ENCODE measurements around the gene OR2Z1. TPM values are rescaled to one million over a fixed set of nuclear protein-coding genes. Genes with fewer than 3 reads are reported as not detected.
A peak's percentile ranks its signal among the peaks of the same experiment; 100 is the strongest.

Gene OR2Z1
- total RNA-seq, 1 experiment from 2014 or later: not detected

- H3K27me3 ChIP-seq (replicated peaks; ENCODE audit: insufficient read depth, low read depth, low read length, poor library complexity): no peaks in the 10 kb centered on the region
- no peak overlapping the region for H3K27ac ChIP-seq (ENCODE audit: low read depth, low read length, poor library complexity, severe bottlenecking)
- TF ChIP-seq EZH2 (IDR thresholded peaks at IDR 0.05; ENCODE audit: borderline replicate concordance, low read depth, low read length, poor library complexity, severe bottlenecking) (no peak), CTCF (conservative IDR thresholded peaks at IDR 0.05; ENCODE audit: low read depth, low read length) (peak; percentile 58)
- H3K9me3 ChIP-seq (ENCODE audit: low read depth, low read length, poor library complexity, severe bottlenecking): no peaks in the 10 kb centered on the region
- no TSS peak for BruUV-seq (replicated peaks)
- intact Hi-C loops (cut with micrococcal nuclease; ENCODE audit: unreplicated experiment): no loop called here
- H3K4me1 ChIP-seq (ENCODE audit: insufficient read depth, low read length, poor library complexity, severe bottlenecking): peaks cover 6% of the 10 kb centered on the region
- DNase-seq (ENCODE audit: low spot score): no peak
- H3K36me3 ChIP-seq (ENCODE audit: insufficient read depth, low read length, poor library complexity, severe bottlenecking): no peaks in the 10 kb centered on the region
- no peak overlapping the region for H3K4me3 ChIP-seq (ENCODE audit: low read depth, low read length, poor library complexity, severe bottlenecking)
- ChIA-PET CTCF (interaction anchor here (1.1 kb wide), 1 partner anchor 117 kb away, joined by 5 read pairs; no protein-coding TSS in a partner anchor), POLR2A (ENCODE audit: low non-redundant PET) (no interaction called here)
Observed at GRCh38 chr19:8697671-8698432, 23.6 kb upstream of the OR2Z1 start.

- BruUV-seq (replicated peaks): no TSS peak
- no peak within 1 kb of the TSS for H3K27ac ChIP-seq (ENCODE audit: low read depth, low read length, poor library complexity, severe bottlenecking)
- DNase-seq (ENCODE audit: low spot score): no peak
Observed at GRCh38 chr19:8698433-8699063, 22.9 kb upstream of the OR2Z1 start, which contains the start of gene ACTL9. ACTL9 (minus strand) TSS chr19:8698795; CDS start chr19:8698701, 94 bp downstream.

GRCh38 chr19:8699908-8700307 is 21.5 kb upstream of the OR2Z1 start:
- intact Hi-C loops (cut with micrococcal nuclease; ENCODE audit: unreplicated experiment): no loop called here
- TF ChIP-seq EZH2 (IDR thresholded peaks at IDR 0.05; ENCODE audit: borderline replicate concordance, low read depth, low read length, poor library complexity, severe bottlenecking) (no peak), CTCF (conservative IDR thresholded peaks at IDR 0.05; ENCODE audit: low read depth, low read length) (no peak)
- ChIA-PET POLR2A (ENCODE audit: low non-redundant PET) (no interaction called here), CTCF (no interaction called here)
- no TSS peak for BruUV-seq (replicated peaks)
- H3K4me1 ChIP-seq (ENCODE audit: insufficient read depth, low read length, poor library complexity, severe bottlenecking): peaks cover 6% of the 10 kb centered on the region
- H3K9me3 ChIP-seq (ENCODE audit: low read depth, low read length, poor library complexity, severe bottlenecking): no peaks in the 10 kb centered on the region
- H3K4me3 ChIP-seq (ENCODE audit: low read depth, low read length, poor library complexity, severe bottlenecking): no peak overlapping the region
- no peaks in the 10 kb centered on the region for H3K36me3 ChIP-seq (ENCODE audit: insufficient read depth, low read length, poor library complexity, severe bottlenecking)
- H3K27ac ChIP-seq (ENCODE audit: low read depth, low read length, poor library complexity, severe bottlenecking): no peak overlapping the region
- DNase-seq (ENCODE audit: low spot score): no peak
- no peaks in the 10 kb centered on the region for H3K27me3 ChIP-seq (replicated peaks; ENCODE audit: insufficient read depth, low read depth, low read length, poor library complexity)

More at GRCh38 chr19:8698433-8699063, 22.9 kb upstream of the OR2Z1 start, which contains the start of gene ACTL9:
- ChIA-PET CTCF (interaction anchor here (1.1 kb wide), 1 partner anchor 118 kb away, joined by 5 read pairs; no protein-coding TSS in a partner anchor), POLR2A (ENCODE audit: low non-redundant PET) (no interaction called here)
- Histone ChIP-seq H3K36me3 (ENCODE audit: insufficient read depth, low read length, poor library complexity, severe bottlenecking) (no peaks in the 10 kb centered on the region), H3K4me3 (ENCODE audit: low read depth, low read length, poor library complexity, severe bottlenecking) (no peak within 1 kb of the TSS), H3K9me3 (ENCODE audit: low read depth, low read length, poor library complexity, severe bottlenecking) (no peaks in the 10 kb centered on the region), H3K27me3 (replicated peaks; ENCODE audit: insufficient read depth, low read depth, low read length, poor library complexity) (no peaks in the 10 kb centered on the region), H3K4me1 (ENCODE audit: insufficient read depth, low read length, poor library complexity, severe bottlenecking) (peaks cover 6% of the 10 kb centered on the region)
- TF ChIP-seq EZH2 (IDR thresholded peaks at IDR 0.05; ENCODE audit: borderline replicate concordance, low read depth, low read length, poor library complexity, severe bottlenecking): no peak
- TF ChIP-seq CTCF (conservative IDR thresholded peaks at IDR 0.05; ENCODE audit: low read depth, low read length): no peak
- intact Hi-C loops (cut with micrococcal nuclease; ENCODE audit: unreplicated experiment): no loop called here

Data from A673 (cell line).